T-helper 22 cell (primary cell): ENCODE data around the gene POLK.
"Not testable (repeated sequence)": the region's sequence is repeated elsewhere in the genome, so short reads cannot be mapped to it uniquely, and the experiment has no call there.

ENCODE experiments used
- DNase-seq: peaks from one replicate; pipeline ENCODE4 v3.0.0-alpha.2; 2020; ENCODE audit warnings: low read depth

The POLK gene

GRCh38 chr5:75610859-75611310 is 99.2 kb downstream of the POLK start:
- DNase-seq: not testable (repeated sequence)

- no peak for DNase-seq
Observed at GRCh38 chr5:75611311-75612225, 99.9 kb downstream of the POLK start, which contains the start of gene ANKDD1B. Gene ANKDD1B (plus strand): TSS chr5:75611453. CDS start chr5:75611635, 182 bp downstream.

GRCh38 chr5:75612226-75612569 is 100.5 kb downstream of the POLK start:
- DNase-seq: no peak

GRCh38 chr5:75612901-75613300 is 101.2 kb downstream of the POLK start:
- no peak for DNase-seq

- no peak for DNase-seq
Observed at GRCh38 chr5:75614176-75614575, 102.5 kb downstream of the POLK start.

- DNase-seq: no peak
Observed at GRCh38 chr5:75616371-75616881, 104.7 kb downstream of the POLK start.

- no peak for DNase-seq
Observed at GRCh38 chr5:75616971-75617621, 105.4 kb downstream of the POLK start.

- no peak for DNase-seq
Observed at GRCh38 chr5:75617736-75618352, 106.2 kb downstream of the POLK start.

GRCh38 chr5:75620184-75620959 is 108.7 kb downstream of the POLK start:
- DNase-seq: no peak

GRCh38 chr5:75622564-75622963 is 110.9 kb downstream of the POLK start:
- no peak for DNase-seq

- DNase-seq: no peak
Observed at GRCh38 chr5:75623846-75624245, 112.2 kb downstream of the POLK start.

GRCh38 chr5:75626959-75627358 is 115.3 kb downstream of the POLK start:
- no peak for DNase-seq

GRCh38 chr5:75627801-75628200 is 116.1 kb downstream of the POLK start:
- DNase-seq: no peak

GRCh38 chr5:75630875-75631274 is 119.2 kb downstream of the POLK start:
- DNase-seq: no peak

- no peak for DNase-seq
Observed at GRCh38 chr5:75632321-75632720, 120.6 kb downstream of the POLK start.

- no peak for DNase-seq
Observed at GRCh38 chr5:75637949-75638348, 126.3 kb downstream of the POLK start.

GRCh38 chr5:75639535-75640311 is 128.0 kb downstream of the POLK start:
- no peak for DNase-seq

GRCh38 chr5:75640395-75640794 is 128.7 kb downstream of the POLK start:
- DNase-seq: no peak

- no peak for DNase-seq
Observed at GRCh38 chr5:75640826-75641225, 129.1 kb downstream of the POLK start.

- DNase-seq: no peak
Observed at GRCh38 chr5:75648712-75649111, 137.0 kb downstream of the POLK start.
